Right ventricle myocardium inferior (tissue), 1 donor: ENCODE results near the gene GRB10. TPM values are rescaled to one million over a fixed set of nuclear protein-coding genes. Genes with fewer than 3 reads are reported as not detected.
"Not testable (repeated sequence)": the region's sequence is repeated elsewhere in the genome, so short reads cannot be mapped to it uniquely, and the experiment has no call there.

Experiments used
- ATAC-seq: fragments of 200-7000 bp; cut with Tn5 transposase; one replicate; pipeline ENCODE4 v1.9.1; 2020; ENCODE audit warnings: mild to moderate bottlenecking, moderate library complexity
- DNase-seq: peaks from one replicate; pipeline ENCODE4 v3.0.0; 2021; ENCODE audit errors: missing footprints
- intact Hi-C: fragments of 100-400 bp; cut with DNase I; formaldehyde crosslinking; loops from one replicate; pipeline ENCODE4 v1.11.0; 2022
- total RNA-seq: library from RNA; stranded (reverse); fragmentation: NEBNext Ultra II Directional; extraction: Animal tissue kit (Norgen Biotek cat#: 25700); gene quantifications from one replicate; pipeline ENCODE4 v1.2.1, GENCODE V29; 2021
- donor health status: DM: no; HTN: yes; CAD: no; lungs with severe emphysema.

Gene GRB10
- total RNA-seq, 1 donor from 2014 or later = 34.7 TPM

DNA sequence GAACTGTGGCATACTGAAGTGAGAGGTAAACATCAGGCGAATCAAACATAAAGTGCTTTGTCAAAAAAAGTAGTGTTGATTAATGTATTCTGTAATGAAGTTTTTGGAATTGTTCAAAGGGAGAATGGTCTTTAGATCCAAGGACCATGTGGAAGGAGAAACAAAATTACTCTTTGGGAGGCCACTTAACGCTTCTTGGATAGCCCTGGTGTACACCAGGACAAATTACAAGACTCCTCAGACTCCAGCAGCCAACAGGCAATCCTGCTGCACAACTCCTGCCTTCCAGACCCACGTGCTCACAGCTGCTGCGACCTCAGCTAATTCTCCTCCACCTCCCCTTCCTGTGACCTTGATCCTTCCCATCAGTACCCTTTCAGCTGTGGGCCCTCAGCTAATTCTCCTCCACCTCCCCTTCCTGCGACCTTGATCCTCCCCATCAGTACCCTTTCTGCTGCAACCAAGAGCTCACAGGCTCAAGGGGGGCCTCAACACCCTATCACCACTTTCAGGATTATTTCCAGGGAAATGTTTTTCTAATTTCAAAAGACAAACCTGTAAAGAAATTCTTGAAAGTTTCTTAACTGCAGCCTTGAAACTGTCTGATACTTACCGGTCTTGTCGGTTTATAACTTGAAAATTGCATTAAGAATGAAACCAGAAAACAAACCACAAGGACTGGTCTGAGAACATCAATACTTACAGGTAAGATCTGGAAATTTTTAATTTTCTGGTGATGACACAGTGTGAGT, 187.8 kb downstream of the GRB10 start:
- intact Hi-C loops = no loop called here
- DNase-seq (no peak), ATAC-seq (no peak)

- ATAC-seq (no peak), DNase-seq (no peak)
- intact Hi-C loops = no loop called here
These were observed 188.6 kb downstream of the GRB10 start for GRCh38 chr7:50594136-50594535.

DNA sequence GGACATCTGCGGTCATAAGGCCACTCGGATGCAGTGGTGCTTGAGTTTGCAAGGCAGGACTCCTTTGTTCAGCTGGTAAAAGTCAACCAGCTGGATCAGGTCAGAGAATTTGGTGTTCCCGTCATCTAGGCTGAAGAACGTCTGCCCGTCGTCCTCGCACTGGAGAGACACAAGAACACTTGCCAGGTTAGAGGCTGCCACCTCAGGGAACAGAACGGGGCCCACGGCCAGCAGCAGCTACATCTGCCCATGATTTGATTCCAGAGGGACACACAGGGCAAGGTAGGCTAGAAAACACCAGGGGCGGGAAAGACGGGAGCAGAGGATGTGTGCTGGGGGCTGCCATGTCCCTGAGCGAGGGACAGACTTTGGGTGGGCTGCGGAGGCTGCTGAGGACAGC, 189.8 kb downstream of the GRB10 start:
- intact Hi-C loops = no loop called here
- no peak for ATAC-seq
- DNase-seq = no peak

- intact Hi-C loops = no loop called here
- no peak for ATAC-seq
- no peak for DNase-seq
These were observed 190.9 kb downstream of the GRB10 start for GRCh38 chr7:50591480-50592438.

DNA sequence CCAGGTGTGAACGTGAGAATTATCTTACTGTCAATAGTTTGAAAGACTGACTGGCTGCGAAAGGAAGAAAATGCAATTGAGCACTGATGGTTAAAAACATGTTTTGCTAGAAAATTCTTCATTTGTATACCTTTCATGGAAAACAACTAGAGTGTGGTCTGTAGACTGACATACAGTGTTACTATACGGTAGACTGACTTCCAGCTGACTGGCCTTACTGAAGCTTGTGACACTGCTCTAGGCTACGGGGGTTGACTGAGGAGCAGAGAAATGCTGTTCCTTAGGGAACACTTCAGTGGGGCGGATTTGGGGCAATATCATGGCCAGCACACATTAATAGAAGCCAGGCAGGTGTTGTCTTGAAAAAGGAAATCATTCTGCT, 191.6 kb downstream of the GRB10 start:
- no peak for ATAC-seq
- intact Hi-C loops = no loop called here
- DNase-seq = no peak

DNA sequence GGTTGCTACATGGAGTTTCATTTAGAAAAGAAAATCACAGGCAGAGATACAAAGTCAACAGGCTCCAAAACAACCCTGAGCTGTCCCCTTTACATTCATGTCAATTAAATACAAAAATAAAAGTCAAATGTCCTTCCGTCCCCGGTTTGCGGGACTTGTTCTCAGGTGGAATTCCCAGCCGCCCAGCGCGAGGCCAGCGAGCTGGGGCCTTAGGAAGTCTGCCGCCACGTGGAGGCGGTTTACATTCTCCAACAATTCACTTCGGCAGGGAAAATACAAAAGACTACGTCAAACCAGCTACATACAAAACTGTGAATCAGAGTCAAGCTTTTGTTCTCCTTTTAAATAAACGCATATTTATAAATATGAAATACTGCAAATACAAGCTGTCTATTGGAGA, 192.2 kb downstream of the GRB10 start:
- no peak for DNase-seq
- intact Hi-C loops = no loop called here
- ATAC-seq = no peak

GRCh38 chr7:50589364-50589763, 193.3 kb downstream of the GRB10 start:
- DNase-seq (no peak), ATAC-seq (no peak)
- intact Hi-C loops = no loop called here

GRCh38 chr7:50588937-50589336, 193.8 kb downstream of the GRB10 start:
- intact Hi-C loops = no loop called here
- no peak for ATAC-seq
- DNase-seq = no peak

- intact Hi-C loops = no loop called here
- ATAC-seq = no peak
- DNase-seq = no peak
These were observed 195.0 kb downstream of the GRB10 start for GRCh38 chr7:50587737-50588136.

- intact Hi-C loops = no loop called here
- DNase-seq = no peak
- no peak for ATAC-seq
These were observed 197.8 kb downstream of the GRB10 start for GRCh38 chr7:50584793-50585408.

- ATAC-seq (no peak), DNase-seq (no peak)
- intact Hi-C loops = no loop called here
These were observed 198.3 kb downstream of the GRB10 start for GRCh38 chr7:50584386-50584785.

GRCh38 chr7:50583295-50583694, 199.4 kb downstream of the GRB10 start:
- ATAC-seq, intact Hi-C loops, DNase-seq: not testable (repeated sequence)

DNA sequence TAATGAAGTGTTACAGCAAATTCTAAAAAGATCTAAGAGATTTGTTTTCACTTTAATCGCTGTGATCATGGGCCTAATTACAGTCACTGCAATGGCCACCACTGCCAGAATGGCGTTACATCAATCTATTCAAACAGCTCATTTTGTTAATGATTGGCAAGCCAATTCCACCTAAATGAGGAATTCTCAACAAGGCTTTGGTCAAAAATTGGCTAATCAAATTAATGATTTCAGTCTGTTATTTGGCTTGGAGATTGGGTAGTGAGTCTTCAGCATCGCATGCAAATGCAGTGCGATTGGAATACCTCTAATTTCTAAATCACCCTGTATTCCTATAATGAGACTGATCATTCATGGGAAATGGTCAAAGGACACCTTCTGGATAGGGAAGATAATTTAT, 200.4 kb downstream of the GRB10 start:
- intact Hi-C loops, ATAC-seq, DNase-seq: not testable (repeated sequence)

GRCh38 chr7:50580666-50581065, 202.0 kb downstream of the GRB10 start:
- DNase-seq, intact Hi-C loops, ATAC-seq: not testable (repeated sequence)

GRCh38 chr7:50580057-50580456, 202.6 kb downstream of the GRB10 start:
- DNase-seq (no peak), ATAC-seq (no peak)
- intact Hi-C loops = no loop called here

GRCh38 chr7:50578105-50578504, 204.6 kb downstream of the GRB10 start:
- ATAC-seq = not testable (repeated sequence)

DNA sequence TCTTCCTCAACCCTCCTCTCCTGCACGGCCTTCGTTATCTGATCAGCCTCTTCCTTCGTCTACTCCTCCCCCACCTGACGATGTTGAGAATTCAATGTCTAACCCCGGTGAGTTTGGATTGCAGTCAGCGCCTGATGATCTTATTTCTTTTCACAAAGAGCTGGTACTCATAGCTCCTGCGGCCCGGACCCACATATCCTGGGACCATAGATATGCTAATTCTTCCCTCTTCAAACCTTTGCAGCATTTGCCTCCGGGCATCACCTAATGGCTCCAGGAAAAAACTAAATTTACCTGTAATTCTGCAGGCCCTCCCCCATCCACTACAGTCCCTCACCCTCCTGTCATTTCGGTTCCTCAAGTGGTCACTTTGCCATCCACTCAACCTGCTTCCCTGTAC, 205.1 kb downstream of the GRB10 start:
- intact Hi-C loops = no loop called here
- DNase-seq (no peak), ATAC-seq (no peak)

More at GRCh38 chr7:50578105-50578504, 204.6 kb downstream of the GRB10 start:
- intact Hi-C loops, DNase-seq: not testable (repeated sequence)

DNA sequence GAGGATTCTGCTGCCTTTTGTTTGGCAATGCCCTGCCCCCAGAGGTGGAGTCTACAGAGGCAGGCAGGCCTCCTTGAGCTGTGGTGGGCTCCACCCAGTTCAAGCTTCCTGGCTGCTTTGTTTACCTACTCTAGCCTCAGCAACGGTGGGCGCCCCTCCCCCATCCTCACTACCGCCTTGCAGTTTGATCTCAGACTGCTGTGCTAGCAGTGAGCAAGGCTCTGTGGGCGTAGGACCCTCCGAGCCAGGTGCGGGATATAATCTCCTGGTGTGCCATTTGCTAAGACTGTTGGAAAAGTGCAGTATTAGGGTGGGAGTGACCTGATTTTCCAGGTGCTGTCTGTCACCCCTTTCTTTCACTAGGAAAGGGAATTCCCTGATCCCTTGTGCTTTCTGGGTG, 206.3 kb downstream of the GRB10 start:
- intact Hi-C loops, DNase-seq, ATAC-seq: not testable (repeated sequence)

GRCh38 chr7:50567715-50568261, 214.9 kb downstream of the GRB10 start:
- intact Hi-C loops = no loop called here
- no peak for ATAC-seq
- no peak for DNase-seq
